HG03460 (cell line): ENCODE results near the gene DZIP1L.

ENCODE experiments used
- ATAC-seq: cut with Tn5 transposase; IDR thresholded peaks from one replicate; pipeline ENCODE4 v1.9.1; 2021; ENCODE audit not compliant: unreplicated experiment

The DZIP1L gene

GRCh38 chr3:138038725-138039462 lies 76.5 kb downstream of the DZIP1L start:
- no peak for ATAC-seq

GRCh38 chr3:138036572-138036971 lies 78.8 kb downstream of the DZIP1L start:
- ATAC-seq, result no peak

GRCh38 chr3:138034918-138035317 lies 80.5 kb downstream of the DZIP1L start:
- ATAC-seq, result no peak

GRCh38 chr3:138033202-138033691 lies 82.2 kb downstream of the DZIP1L start:
- no peak for ATAC-seq

GRCh38 chr3:138032567-138032966 lies 82.8 kb downstream of the DZIP1L start:
- ATAC-seq, result peak; percentile 42

- ATAC-seq, result no peak
Measured at GRCh38 chr3:138031536-138031935, 83.9 kb downstream of the DZIP1L start.

GRCh38 chr3:138030734-138031280 lies 84.6 kb downstream of the DZIP1L start:
- ATAC-seq, result no peak

- no peak for ATAC-seq
Measured at GRCh38 chr3:138027821-138028220, 87.6 kb downstream of the DZIP1L start.

- ATAC-seq, result no peak
Measured at GRCh38 chr3:138025553-138025952, 89.9 kb downstream of the DZIP1L start.

- ATAC-seq, result no peak
Measured at GRCh38 chr3:138023754-138024153, 91.7 kb downstream of the DZIP1L start.

GRCh38 chr3:138019281-138020069 lies 95.9 kb downstream of the DZIP1L start:
- ATAC-seq, result no peak

- no peak for ATAC-seq
Measured at GRCh38 chr3:138016065-138016464, 99.3 kb downstream of the DZIP1L start.

- ATAC-seq, result no peak
Measured at GRCh38 chr3:138012526-138012925, 102.9 kb downstream of the DZIP1L start.
